Inflammatory macrophage treated with lipopolysaccharide for 1 hour (primary cell): ENCODE measurements around the gene HOXB7.

ENCODE experiments used
- DNase-seq, 2 donors: peaks; one replicate each; pipeline ENCODE4 v3.0.0-alpha.2; 2020 to 2022

HOXB7 gene

GRCh38 chr17:48622857-48623256, 12.0 kb upstream of the HOXB7 start:
- DNase-seq: no peak

GRCh38 chr17:48621410-48622392, 10.9 kb upstream of the HOXB7 start:
- no peak for DNase-seq

- DNase-seq: no peak
These were observed 9.8 kb upstream of the HOXB7 start for GRCh38 chr17:48620461-48621139.

GRCh38 chr17:48619826-48620449, 9.1 kb upstream of the HOXB7 start:
- DNase-seq: no peak

GRCh38 chr17:48618256-48618896, 7.6 kb upstream of the HOXB7 start:
- DNase-seq: peak; percentile 65 to 94

GRCh38 chr17:48617471-48618255, 6.8 kb upstream of the HOXB7 start:
- no peak for DNase-seq

- DNase-seq: no peak
These were observed 6.1 kb upstream of the HOXB7 start for GRCh38 chr17:48616717-48617470.

- DNase-seq: no peak
These were observed 5.3 kb upstream of the HOXB7 start for GRCh38 chr17:48615963-48616716.

GRCh38 chr17:48615047-48615962, 4.5 kb upstream of the HOXB7 start, which contains the start of gene HOXB8:
HOXB8 (minus strand) TSS chr17:48615292; CDS start chr17:48614704, 588 bp downstream.
- no peak for DNase-seq

GRCh38 chr17:48613862-48614694, 3.3 kb upstream of the HOXB7 start:
- DNase-seq: no peak

- DNase-seq: peak in 1 of 2 donors; percentile 27
These were observed 2.3 kb upstream of the HOXB7 start for GRCh38 chr17:48612854-48613691.

GRCh38 chr17:48612456-48612853, 1.6 kb upstream of the HOXB7 start:
- no peak for DNase-seq

- DNase-seq: no peak
These were observed 1.1 kb upstream of the HOXB7 start for GRCh38 chr17:48611681-48612455.

GRCh38 chr17:48611213-48611612, 396 bp upstream of the HOXB7 start:
- no peak for DNase-seq

- DNase-seq: no peak
These were observed 997 bp downstream of the HOXB7 start for GRCh38 chr17:48609759-48610281.

- no peak for DNase-seq
These were observed 1.8 kb downstream of the HOXB7 start for GRCh38 chr17:48609033-48609432.

GRCh38 chr17:48608494-48608834, 2.4 kb downstream of the HOXB7 start:
- DNase-seq: no peak
